H1 (cell line): Measurements from ENCODE around the gene CDK19. TPM values are rescaled to one million over a fixed set of nuclear protein-coding genes. Genes with fewer than 3 reads are reported as not detected.

Experiments
- CTCF ChIA-PET: fragments of 300-600 bp; sonication (Branson Sonifier 250); formaldehyde crosslinking; loops from one replicate; lab custom pipeline; 2021; ENCODE audit not compliant: partially characterized antibody; lab: Charles Lee
- POLR2A ChIA-PET: fragments of 300-600 bp; sonication (Branson Sonifier 250); formaldehyde crosslinking; loops from one replicate; lab custom pipeline; 2021; ENCODE audit warnings: inconsistent platforms; ENCODE audit not compliant: partially characterized antibody; lab: Charles Lee
- DNase-seq, 2 experiments: peaks; one replicate each; pipeline versions ENCODE4 v3.0.0 to v3.0.0-alpha.2; 2010 to 2022; ENCODE audit warnings: low spot score in 2 of 2, low read depth in 1 of 2, mixed read lengths in 1 of 2
- FAIRE-seq: peaks from 2 replicates; lab custom pipeline; 2011; peaks lifted over from hg19 to GRCh38; lab: Jason Lieb, UNC
- H2AFZ ChIP-seq: 2 replicates; pipeline ENCODE4 v1.8.1; 2012; ENCODE audit warnings: low read length, inconsistent platforms
- H2AK5ac ChIP-seq: 2 replicates; pipeline ENCODE4 v1.6.1; 2013; ENCODE audit warnings: low read depth, low read length
- H2BK120ac ChIP-seq: replicated peaks from 2 replicates; pipeline ENCODE3; 2013; ENCODE audit warnings: low read depth, low read length, inconsistent platforms
- H2BK12ac ChIP-seq: 2 replicates; pipeline ENCODE4 v1.6.1; 2013; ENCODE audit warnings: low read depth, low read length
- H2BK15ac ChIP-seq: 2 replicates; pipeline ENCODE4 v1.6.1; 2013; ENCODE audit warnings: low read length
- H2BK20ac ChIP-seq: 2 replicates; pipeline ENCODE4 v1.6.1; 2013; ENCODE audit warnings: low read length
- H2BK5ac ChIP-seq: 2 replicates; pipeline ENCODE4 v1.6.1; 2013; ENCODE audit warnings: low read depth, low read length
- H3K14ac ChIP-seq: 2 replicates; pipeline ENCODE4 v1.6.1; 2013; ENCODE audit warnings: inconsistent platforms; ENCODE audit not compliant: insufficient read length
- H3K18ac ChIP-seq: 2 replicates; pipeline ENCODE4 v1.6.1; 2013; ENCODE audit warnings: low read length; ENCODE audit errors: extremely low read depth
- H3K23ac ChIP-seq: 2 replicates; pipeline ENCODE4 v1.6.1; 2013; ENCODE audit warnings: inconsistent platforms; ENCODE audit not compliant: insufficient read length
- H3K23me2 ChIP-seq: 2 replicates; pipeline ENCODE4 v1.6.1; 2013; ENCODE audit warnings: low read depth, low read length
- H3K27ac ChIP-seq: 2 replicates; pipeline ENCODE4 v1.6.1; 2011; ENCODE audit warnings: low read depth, low read length, inconsistent platforms
- H3K27me3 ChIP-seq, 4 experiments: replicated peaks in 1 of 4; 1 replicate in 1 of 4; 2 replicates in 3 of 4; pipeline versions ENCODE4 v1.6.1 to v1.8.1; 2011 to 2013; ENCODE audit warnings: low read length in 3 of 4, mild to moderate bottlenecking in 3 of 4, inconsistent platforms in 2 of 4, mixed read lengths in 2 of 4, moderate library complexity in 1 of 4; ENCODE audit not compliant: control insufficient read depth in 3 of 4, insufficient read depth in 3 of 4; ENCODE audit errors: extremely low read depth in 1 of 4
- H3K36me3 ChIP-seq, 4 experiments: 2 replicates each; pipeline versions ENCODE4 v1.6.1 to v1.8.1; 2011 to 2013; ENCODE audit warnings: mild to moderate bottlenecking in 4 of 4, low read length in 3 of 4, moderate library complexity in 2 of 4, control low read depth in 1 of 4, inconsistent platforms in 1 of 4; ENCODE audit not compliant: insufficient read depth in 4 of 4, control insufficient read depth in 2 of 4
- H3K4ac ChIP-seq: replicated peaks from 2 replicates; pipeline ENCODE3; 2013; ENCODE audit warnings: low read length, low read depth, mixed read lengths, inconsistent platforms; ENCODE audit not compliant: insufficient read length
- H3K4me1 ChIP-seq, 4 experiments: replicated peaks in 1 of 4; 1 replicate in 1 of 4; 2 replicates in 3 of 4; pipeline versions ENCODE4 v1.6.1 to v1.8.1; 2011 to 2013; ENCODE audit warnings: low read length in 3 of 4, inconsistent platforms in 2 of 4, mixed read lengths in 1 of 4; ENCODE audit not compliant: insufficient read depth in 4 of 4, control insufficient read depth in 3 of 4
- H3K4me2 ChIP-seq, 2 experiments: 2 replicates each; pipeline versions ENCODE4 v1.6.1 to v1.8.1; 2011 to 2013; ENCODE audit warnings: low read depth in 2 of 2, low read length in 2 of 2, control low read depth in 1 of 2, inconsistent platforms in 1 of 2, mild to moderate bottlenecking in 1 of 2; ENCODE audit not compliant: insufficient read depth in 1 of 2
- H3K4me3 ChIP-seq, 4 experiments: fragments of 200-600, 300-600 bp in 1 of 4; sonication (generic), shearing (Covaris generic), sonication (Bioruptor Twin) in 1 of 4; 2 replicates each; pipeline versions ENCODE4 v1.5.1 to v1.8.1; 2011 to 2016; ENCODE audit warnings: low read length in 4 of 4, low read depth in 3 of 4, control low read depth in 2 of 4, inconsistent platforms in 2 of 4, mild to moderate bottlenecking in 2 of 4, mixed read lengths in 1 of 4, moderate library complexity in 1 of 4; ENCODE audit not compliant: insufficient read depth in 2 of 4; ENCODE audit errors: extremely low read depth in 1 of 4
- H3K56ac ChIP-seq: replicated peaks from 2 replicates; pipeline ENCODE3; 2013; ENCODE audit warnings: low read depth, mild to moderate bottlenecking, mixed read lengths, low read length, inconsistent platforms; ENCODE audit not compliant: insufficient read length
- H3K79me1 ChIP-seq: 2 replicates; pipeline ENCODE4 v1.6.1; 2013; ENCODE audit warnings: low read depth, low read length, control low read depth
- H3K79me2 ChIP-seq, 2 experiments: 2 replicates each; pipeline versions ENCODE4 v1.6.1 to v1.8.1; 2012 to 2013; ENCODE audit warnings: low read length in 2 of 2, mild to moderate bottlenecking in 2 of 2, inconsistent platforms in 1 of 2; ENCODE audit not compliant: insufficient read depth in 2 of 2, control insufficient read depth in 1 of 2
- H3K9ac ChIP-seq, 4 experiments: replicated peaks in 1 of 4; 1 replicate in 1 of 4; 2 replicates in 3 of 4; pipeline versions ENCODE4 v1.6.1 to v1.8.1; 2011 to 2013; ENCODE audit warnings: low read depth in 3 of 4, low read length in 3 of 4, control low read depth in 2 of 4, mild to moderate bottlenecking in 2 of 4, moderate library complexity in 2 of 4, inconsistent platforms in 1 of 4; ENCODE audit errors: extremely low read depth in 1 of 4
- H3K9me3 ChIP-seq, 2 experiments: 2 replicates each; pipeline versions ENCODE4 v1.6.1 to v1.8.1; 2012 to 2013; ENCODE audit warnings: mild to moderate bottlenecking in 2 of 2, moderate library complexity in 2 of 2, control low read depth in 1 of 2, inconsistent platforms in 1 of 2, low read depth in 1 of 2, low read length in 1 of 2, mixed read lengths in 1 of 2; ENCODE audit not compliant: insufficient read depth in 2 of 2
- H4K20me1 ChIP-seq, 2 experiments: replicated peaks in 1 of 2; 2 replicates each; pipeline versions ENCODE3 to v1.8.1; 2011 to 2013; ENCODE audit warnings: inconsistent platforms in 2 of 2, low read length in 2 of 2, mild to moderate bottlenecking in 1 of 2; ENCODE audit not compliant: insufficient read depth in 2 of 2, control insufficient read depth in 1 of 2
- H4K5ac ChIP-seq: 2 replicates; pipeline ENCODE4 v1.6.1; 2013; ENCODE audit warnings: low read length, low read depth, mixed read lengths, inconsistent platforms; ENCODE audit not compliant: insufficient read length
- H4K8ac ChIP-seq: 2 replicates; pipeline ENCODE4 v1.8.0; 2013; ENCODE audit warnings: mild to moderate bottlenecking, moderate library complexity, low read length, inconsistent platforms; ENCODE audit not compliant: insufficient read depth; ENCODE audit errors: extremely low read depth
- H4K91ac ChIP-seq: replicated peaks from 2 replicates; pipeline ENCODE3; 2013; ENCODE audit warnings: low read length, mixed read lengths, inconsistent platforms; ENCODE audit not compliant: insufficient read length
- KDM1A ChIP-seq: fragments of 200-600, 300-600 bp; sonication (generic); IDR thresholded peaks from 2 replicates; pipeline ENCODE4 v1.7.1; 2016; ENCODE audit warnings: mild to moderate bottlenecking, low read length, borderline replicate concordance
- WGBS, 2 experiments: shearing (Covaris generic) in 1 of 2; methylation state at CpG; one replicate each; pipeline versions ENCODE4 v1.1.6 to v1.1.7; 2013 to 2015; ENCODE audit warnings: low lambda C conversion rate in 2 of 2, mixed read lengths in 2 of 2, inconsistent platforms in 1 of 2, low coverage in 1 of 2, missing lambda C conversion rate in 1 of 2; ENCODE audit not compliant: insufficient replicate concordance in 2 of 2, insufficient coverage in 1 of 2, insufficient read length in 1 of 2; ENCODE audit errors: extremely low coverage in 1 of 2, missing lambda C conversion rate in 1 of 2; 5-methylcytosine and 5-hydroxymethylcytosine counted together
- polyA plus RNA-seq, 7 experiments: library from polyadenylated mRNA; depleted of rRNA in 3 of 7; stranded (reverse) in 5 of 7; unstranded in 2 of 7; fragments of >200 nt in 5 of 7; fragments of 200-250 nt in 2 of 7; gene quantifications; 1 replicate in 5 of 7; 2 replicates in 1 of 7; 4 replicates in 1 of 7; pipeline versions ENCODE4 v1.2.1 to v1.2.3, GENCODE V29; 2011 to 2013; ENCODE audit warnings: missing spikeins in 2 of 7, mixed read lengths in 2 of 7
- total RNA-seq: library from RNA; stranded (reverse); fragmentation: NEBNext Ultra II Directional; extraction: Animal tissue kit (Norgen Biotek cat#: 25700); gene quantifications from 2 replicates; pipeline ENCODE4 v1.2.1, GENCODE V29; 2021

The CDK19 gene
- total and polyA plus RNA-seq, 2 of the 8 experiments (the other 6 are each of a cell fraction or from before 2014, with no cell fraction given): 4.9 to 12.6 TPM

DNA sequence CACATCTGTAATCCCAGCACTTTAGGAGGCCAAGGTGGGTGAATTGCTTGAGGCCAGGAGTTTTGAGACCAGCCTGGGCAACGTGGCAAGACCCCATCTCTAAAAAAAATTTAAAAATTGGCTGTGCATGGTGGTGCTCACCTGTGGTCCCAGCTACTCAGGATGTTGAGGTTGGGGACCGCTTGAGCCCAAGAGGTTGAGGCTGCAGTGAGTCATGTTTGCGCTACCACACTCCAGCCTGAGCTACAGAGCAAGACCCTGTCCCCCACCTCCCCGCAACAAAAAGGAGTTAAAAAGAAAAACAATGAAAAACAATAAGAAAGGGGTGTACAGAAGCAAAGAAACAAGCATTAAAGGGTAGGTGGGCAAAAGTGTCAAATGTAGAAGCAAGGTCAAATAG lies 57.3 kb downstream of the CDK19 start:
- Histone ChIP-seq H4K91ac (no peak overlapping the region), H3K18ac (no peak overlapping the region), H3K27ac (no peak overlapping the region), H3K23me2 (no peaks in the 10 kb centered on the region), H2BK20ac (no peak overlapping the region), H4K8ac (no peak overlapping the region), H3K9ac (no peak overlapping the region), H3K23ac (no peak overlapping the region), H4K5ac (no peak overlapping the region), H3K4me1 (no peaks in the 10 kb centered on the region), H4K20me1 (no peaks in the 10 kb centered on the region), H3K4ac (no peak overlapping the region), H3K4me2 (no peak overlapping the region), H3K56ac (no peak overlapping the region), H2AFZ (no peak overlapping the region), H3K79me1 (no peaks in the 10 kb centered on the region), H2BK5ac (no peak overlapping the region), H3K79me2 (no peaks in the 10 kb centered on the region), H3K9me3 (no peaks in the 10 kb centered on the region), H2BK120ac (no peak overlapping the region), H2BK15ac (no peak overlapping the region), H3K27me3 (no peaks in the 10 kb centered on the region), H3K36me3 (no peaks in the 10 kb centered on the region), H3K14ac (no peak overlapping the region), H2AK5ac (no peak overlapping the region), H2BK12ac (no peak overlapping the region), H3K4me3 (no peak overlapping the region)
- POLR2A ChIA-PET: no interaction called here
- 84% methylated on average over 4 of the region's 4 CpGs; no CpG with 5 or more reads in 1 of the 2 experiments for WGBS, 2 experiments
- FAIRE-seq (no peak), DNase-seq (no peak)
- CTCF ChIA-PET: interaction anchor here (1.2 to 1.4 kb wide), 2 partner anchors 26 to 27 kb away, joined by 3 read pairs; no protein-coding TSS in a partner anchor
- no peak for TF ChIP-seq KDM1A
